ENCODE results near the gene RPRD1B.

DNA sequence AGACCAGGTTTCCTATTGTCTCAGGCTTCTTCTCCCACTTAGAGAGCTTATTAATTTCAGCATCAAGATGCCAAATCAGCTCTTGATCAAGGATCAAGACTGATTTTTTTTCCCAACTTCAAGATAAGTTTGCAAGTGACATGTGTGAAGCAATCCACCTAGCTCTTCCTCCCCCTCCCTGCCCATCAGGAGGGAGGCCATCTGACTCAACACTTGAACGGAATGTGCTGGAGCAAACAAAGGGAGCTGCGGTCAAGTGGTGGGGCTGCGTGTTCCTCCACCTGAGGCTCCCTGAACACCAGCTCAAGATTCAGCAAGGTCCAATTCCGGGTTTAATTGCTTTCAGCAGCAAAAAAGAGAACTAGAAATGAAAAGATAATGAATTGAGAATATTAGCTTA lies 39.0 kb upstream of the RPRD1B start:
- no peak for TF ChIP-seq CTCF (IDR thresholded peaks at IDR 0.05; ENCODE audit: low read length)
- TF ChIP-seq EZH2 (IDR thresholded peaks at IDR 0.05; ENCODE audit: borderline replicate concordance, low read length) = no peak

Measured in OCI-LY1 (cell line).